OCI-LY7 (cell line): ENCODE results near the gene POLR3F.

ENCODE experiments used
- CTCF ChIP-seq: fragments of 200-600 bp; sonication (generic); conservative IDR thresholded peaks from 2 replicates; pipeline ENCODE4 v1.5.1; 2014; ENCODE audit warnings: mild to moderate bottlenecking, antibody characterized with exemption, low read length, moderate library complexity, mixed read lengths
- EZH2phosphoT487 ChIP-seq: fragments of 200-600 bp; sonication (generic); IDR thresholded peaks from 2 replicates; pipeline ENCODE4 v1.6.1; 2018; ENCODE audit warnings: low read depth, borderline replicate concordance, mild to moderate bottlenecking, mixed run types, antibody characterized with exemption, low read length, moderate library complexity, mixed read lengths

GRCh38 chr20:18533491-18533890, 66.3 kb downstream of the POLR3F start:
- TF ChIP-seq CTCF (no peak), EZH2phosphoT487 (no peak)
